ENCODE data around the gene SLC49A3.

DNA sequence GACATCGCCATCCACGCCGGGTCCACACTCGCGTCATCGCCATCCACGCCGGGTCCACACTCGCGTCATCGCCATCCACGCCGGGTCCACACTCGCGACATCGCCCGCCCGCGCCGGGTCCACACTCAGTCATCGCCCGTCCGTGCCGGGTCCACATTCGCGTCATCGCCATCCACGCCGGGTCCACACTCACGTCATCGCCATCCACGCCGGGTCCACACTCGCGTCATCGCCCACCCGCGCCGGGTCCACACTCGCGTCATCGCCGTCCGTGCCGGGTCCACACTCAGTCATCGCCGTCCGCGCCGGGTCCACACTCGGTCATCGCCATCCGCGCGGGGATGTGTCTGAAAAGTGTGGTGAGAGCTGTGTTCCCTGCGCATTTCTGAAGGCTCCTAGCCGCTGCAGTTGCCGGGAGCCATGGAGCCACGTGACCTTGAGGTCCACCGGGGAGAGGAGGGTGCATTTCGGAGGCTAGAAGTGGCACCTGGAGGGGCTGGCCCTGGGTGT is 34.0 kb upstream of the SLC49A3 start:
- TF ChIP-seq CTCF (conservative IDR thresholded peaks at IDR 0.05 in 1 of 2, IDR thresholded peaks at IDR 0.05 in 1 of 2; ENCODE audit: low read depth in 1 of 2, low read length in 2 of 2) = no peak
- no peak for TF ChIP-seq EZH2 (IDR thresholded peaks at IDR 0.05; ENCODE audit: low read length, missing control alignments)
